Muscle of back (tissue), 11 donors: ENCODE measurements around the gene ATP10A. TPM values are rescaled to one million over a fixed set of nuclear protein-coding genes. Genes with fewer than 3 reads are reported as not detected.
"Not testable (repeated sequence)": the region's sequence is repeated elsewhere in the genome, so short reads cannot be mapped to it uniquely, and the experiment has no call there.

ENCODE experiments used
- DNase-seq, 3 donors: peaks; one replicate each; pipeline versions ENCODE4 v3.0.0 to v3.0.0-alpha.2; 2013
- polyA plus RNA-seq, 10 donors: library from polyadenylated mRNA; unstranded; fragments of 120-200 nt; gene quantifications; one replicate each; pipeline ENCODE4 v1.2.1, GENCODE V29; 2013; ENCODE audit not compliant: insufficient read length in 10 of 10

The ATP10A gene
- polyA plus RNA-seq, 10 donors: 2.3 to 4.1 (median 2.8) TPM

DNA sequence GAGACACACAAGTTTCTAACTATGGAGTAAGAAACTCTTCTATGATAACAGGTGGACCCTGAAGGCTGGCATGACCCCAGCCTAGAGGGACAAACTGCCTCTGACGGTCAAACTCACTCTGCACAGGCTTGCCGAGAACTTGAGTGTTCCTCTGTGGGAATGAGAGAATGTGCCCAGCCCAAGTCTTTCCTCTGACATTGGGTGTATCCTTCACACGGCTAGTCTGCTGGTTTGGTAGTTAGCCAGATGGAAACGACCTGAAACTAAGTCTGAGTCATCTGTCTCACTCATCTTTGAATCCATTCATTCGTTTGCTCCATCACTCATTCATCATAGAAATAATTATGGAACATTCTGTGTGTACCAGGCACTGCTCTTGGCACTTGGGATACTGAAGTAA, 198.4 kb downstream of the ATP10A start:
- DNase-seq: no peak

DNA sequence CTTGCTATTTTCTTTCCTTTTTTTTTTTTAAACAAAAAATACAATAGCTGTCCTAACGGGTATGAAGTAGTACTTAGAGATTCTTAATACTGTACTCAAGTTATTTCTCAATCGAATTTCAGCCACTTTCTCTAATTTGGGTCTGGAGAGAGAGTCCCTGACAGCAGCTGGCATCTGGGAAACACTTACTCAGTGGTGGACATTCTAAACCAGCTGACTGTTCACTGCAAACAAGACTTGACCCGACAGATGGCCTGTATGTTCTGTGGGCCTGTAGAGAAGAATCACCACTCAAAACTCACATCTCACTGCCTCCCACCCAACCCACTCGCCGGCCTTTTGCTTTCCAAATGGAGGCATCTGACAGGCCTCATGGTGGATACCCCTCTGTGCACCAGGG, 199.6 kb downstream of the ATP10A start:
- no peak for DNase-seq

DNA sequence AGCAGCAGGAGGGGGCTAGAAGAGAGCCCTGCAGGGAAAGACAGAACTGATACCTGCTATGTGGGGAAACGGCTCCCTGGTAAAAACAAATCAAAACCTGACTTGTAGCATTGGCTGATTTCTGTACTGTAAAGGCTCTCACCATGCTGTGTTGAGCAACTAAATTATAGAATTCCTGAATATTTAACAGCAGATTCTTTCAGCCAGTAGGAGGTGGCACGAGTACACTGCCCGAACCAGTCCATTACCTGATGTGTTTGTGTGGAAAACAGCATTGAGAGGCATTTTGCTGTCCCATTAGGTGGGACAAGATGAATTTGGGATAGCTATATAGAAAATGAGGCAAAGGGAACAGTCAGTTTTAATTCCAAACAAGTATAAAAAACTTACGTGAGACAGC, 201.2 kb downstream of the ATP10A start:
- DNase-seq: no peak

DNA sequence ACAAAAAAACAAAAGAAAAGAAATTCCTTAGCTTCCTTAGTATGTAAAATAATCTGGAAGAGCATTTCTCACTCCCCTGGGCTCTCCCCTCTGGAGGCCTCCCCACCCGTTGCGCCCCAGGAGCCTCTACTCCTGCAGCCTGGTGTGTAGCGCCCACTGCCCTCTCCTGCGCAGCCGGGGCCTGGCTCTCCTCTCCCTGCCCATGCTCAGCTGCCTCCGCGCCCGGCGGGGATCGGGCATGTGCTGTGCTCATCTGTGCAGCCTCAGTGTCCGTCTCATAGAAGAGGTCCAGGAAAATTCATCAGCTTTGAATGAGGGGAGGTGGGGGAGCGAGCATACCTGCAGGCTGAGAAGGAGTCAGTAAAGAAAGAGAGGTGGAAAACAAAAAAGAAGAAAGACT, 203.9 kb downstream of the ATP10A start:
- no peak for DNase-seq

DNA sequence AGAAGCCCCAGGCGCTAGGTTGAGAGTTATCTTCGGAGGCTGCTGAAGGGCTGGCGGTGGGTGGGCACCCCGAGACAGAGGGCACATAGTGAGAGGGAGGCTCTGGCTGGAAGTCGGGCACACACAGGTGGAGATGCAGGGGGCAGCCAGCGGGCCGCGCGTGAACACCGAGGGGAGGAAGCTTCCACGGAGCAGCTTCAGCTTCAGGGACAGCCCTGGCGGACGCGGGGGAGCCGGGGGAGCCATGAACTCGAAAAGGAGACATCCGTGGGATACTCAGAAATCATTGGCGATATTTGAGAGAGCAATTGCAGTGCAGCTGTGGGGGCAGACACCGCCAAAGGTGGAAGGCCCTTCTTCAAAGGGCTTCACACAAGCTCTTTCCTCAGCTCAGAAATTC, 204.6 kb downstream of the ATP10A start:
- DNase-seq: no peak

DNA sequence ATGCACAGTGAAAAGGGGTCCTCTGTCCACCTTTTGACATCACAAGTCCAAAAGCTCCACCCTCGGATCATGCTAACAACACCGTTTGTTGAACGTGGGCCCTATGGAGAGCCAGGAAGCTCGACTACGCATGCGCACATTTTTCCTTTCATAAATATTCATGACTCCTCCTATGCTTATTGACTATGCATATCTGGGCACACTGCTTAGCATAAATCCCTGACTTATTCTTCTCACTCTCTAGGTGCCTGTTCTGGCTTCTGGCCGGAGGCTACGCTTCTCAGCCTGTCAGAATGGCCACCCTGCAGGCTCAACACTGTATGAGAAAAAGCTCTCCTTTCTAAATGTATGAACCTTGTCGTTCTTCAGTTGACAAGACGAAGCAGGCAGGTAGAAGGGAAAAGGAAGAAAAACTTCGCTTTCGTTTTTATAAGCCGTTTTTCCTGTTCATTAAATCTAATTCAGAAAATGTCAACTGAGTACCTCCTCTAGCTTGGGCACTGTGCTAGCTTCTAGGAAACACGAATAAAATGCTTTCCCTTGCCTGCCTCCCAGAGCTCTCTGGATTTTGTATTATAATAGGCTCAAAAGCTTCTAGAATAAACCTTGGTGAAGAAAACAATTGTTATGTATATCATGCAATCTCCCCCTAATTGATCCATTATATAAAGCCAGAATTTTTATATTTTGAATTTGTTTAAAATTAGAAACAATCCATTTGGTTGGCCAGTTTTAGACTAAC, 207.7 kb downstream of the ATP10A start:
- no peak for DNase-seq

DNA sequence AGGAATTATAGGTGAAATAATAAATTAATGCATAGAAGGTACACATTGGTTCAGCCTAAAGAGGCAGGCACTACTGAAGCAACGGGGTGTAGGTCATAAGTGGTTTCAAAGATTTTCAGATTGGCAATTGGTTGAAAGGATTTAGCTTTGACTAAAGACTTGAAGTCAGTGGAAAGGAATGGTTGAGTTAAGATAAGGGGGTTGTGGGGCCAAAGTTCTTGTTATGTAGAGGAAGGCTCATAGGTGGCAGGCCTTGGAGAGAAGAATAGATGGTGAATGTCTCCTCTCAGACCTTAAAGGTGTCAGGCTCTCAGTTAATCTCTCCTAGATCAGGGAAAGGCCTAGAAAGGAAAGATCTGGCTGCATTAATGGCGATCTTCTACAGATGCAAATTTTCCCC, 209.8 kb downstream of the ATP10A start:
- DNase-seq: no peak

DNA sequence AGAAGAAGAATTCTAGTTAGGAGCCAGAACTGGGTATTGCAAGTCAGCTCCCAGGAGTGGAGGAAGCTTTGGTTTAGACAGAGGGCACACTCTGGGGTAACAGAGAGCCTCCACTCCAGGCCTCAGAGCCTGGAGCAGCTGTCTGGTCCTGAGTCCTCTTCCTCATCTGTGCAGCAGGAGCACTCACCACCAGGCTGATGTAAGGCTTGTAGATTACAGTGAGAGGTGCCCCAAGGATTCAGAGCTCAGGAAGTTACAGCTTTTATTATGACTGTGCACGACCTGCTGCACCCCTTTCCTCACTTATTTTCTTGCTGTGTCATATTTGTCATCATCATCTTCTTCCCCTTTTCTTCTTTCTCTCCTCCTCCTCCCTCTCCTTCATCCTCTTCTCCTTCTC, 210.4 kb downstream of the ATP10A start:
- no peak for DNase-seq

DNA sequence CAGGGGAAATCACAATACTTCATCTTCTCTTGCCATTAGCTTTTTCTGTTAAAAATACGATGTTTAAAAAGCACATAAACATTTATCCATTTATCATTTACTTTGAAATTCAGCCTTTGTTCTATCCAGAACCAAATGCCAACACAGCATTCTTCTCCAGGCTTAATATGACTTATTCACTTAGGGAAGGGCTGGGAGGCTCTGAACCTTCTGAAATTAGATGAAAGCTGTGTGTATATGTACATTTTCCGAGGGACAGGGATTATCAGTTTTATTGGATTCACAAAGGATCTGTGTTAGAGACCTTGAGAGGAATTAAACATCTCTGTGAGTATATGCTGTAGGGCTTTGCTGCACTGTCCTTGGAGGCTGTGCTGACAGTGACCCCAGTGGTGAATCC, 213.7 kb downstream of the ATP10A start:
- no peak for DNase-seq

DNA sequence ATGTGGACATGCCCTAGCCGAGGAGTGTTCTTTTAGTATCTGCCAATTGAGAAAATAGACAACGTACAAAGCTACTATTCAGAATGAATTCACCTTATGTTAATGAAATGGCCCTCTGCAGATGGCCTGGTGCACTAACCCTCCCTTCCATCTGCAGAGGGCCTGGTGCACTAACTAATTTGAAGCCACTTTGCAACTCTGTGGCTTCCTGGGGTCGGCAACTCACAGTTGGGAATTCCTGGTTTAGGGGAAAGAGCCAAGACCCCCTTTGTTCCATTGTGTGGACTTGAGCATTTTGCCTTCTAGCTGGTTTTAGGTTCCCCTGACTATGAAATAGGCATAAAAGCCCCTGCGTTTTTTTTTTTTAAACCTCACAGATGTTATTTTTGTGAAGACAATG, 220.0 kb downstream of the ATP10A start:
- no peak for DNase-seq

DNA sequence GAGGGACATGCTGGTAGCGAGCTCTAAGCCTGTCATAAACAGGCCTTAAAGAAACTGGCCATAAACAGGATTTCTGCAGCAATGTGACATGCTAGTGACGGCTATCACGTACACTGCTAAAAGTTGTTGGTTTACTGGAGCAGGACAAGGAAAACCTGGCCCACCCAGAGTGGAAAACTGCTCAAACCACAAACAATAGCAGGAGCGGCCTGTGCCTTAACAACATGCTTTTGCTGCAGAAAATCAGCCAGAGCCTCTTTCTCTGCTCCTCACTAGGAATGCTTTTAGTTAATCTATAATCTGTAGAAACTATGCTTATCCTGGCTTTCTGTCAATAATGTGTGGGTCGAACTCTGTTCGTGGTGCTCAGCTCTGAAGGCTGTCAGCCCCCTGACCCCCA, 221.4 kb downstream of the ATP10A start:
- no peak for DNase-seq

DNA sequence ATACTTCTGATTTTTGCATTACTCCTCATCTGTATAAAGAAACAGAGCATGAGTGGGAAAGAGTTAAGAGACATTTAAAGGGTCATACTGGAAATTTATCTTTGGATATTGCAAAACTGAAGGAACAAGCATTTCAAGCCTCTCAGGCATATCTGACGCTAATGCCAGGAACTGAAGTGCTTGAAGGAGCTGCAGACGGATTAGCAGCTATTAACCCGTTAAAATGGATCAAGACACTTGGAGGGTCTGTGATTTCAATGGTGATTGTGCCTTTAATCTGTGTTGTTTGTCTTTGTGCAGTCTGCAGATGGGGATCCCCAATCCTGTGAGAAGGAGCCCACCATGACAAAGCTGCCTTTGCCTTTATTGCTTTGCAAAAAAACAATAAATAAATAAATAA, 221.8 kb downstream of the ATP10A start:
- DNase-seq: no peak

DNA sequence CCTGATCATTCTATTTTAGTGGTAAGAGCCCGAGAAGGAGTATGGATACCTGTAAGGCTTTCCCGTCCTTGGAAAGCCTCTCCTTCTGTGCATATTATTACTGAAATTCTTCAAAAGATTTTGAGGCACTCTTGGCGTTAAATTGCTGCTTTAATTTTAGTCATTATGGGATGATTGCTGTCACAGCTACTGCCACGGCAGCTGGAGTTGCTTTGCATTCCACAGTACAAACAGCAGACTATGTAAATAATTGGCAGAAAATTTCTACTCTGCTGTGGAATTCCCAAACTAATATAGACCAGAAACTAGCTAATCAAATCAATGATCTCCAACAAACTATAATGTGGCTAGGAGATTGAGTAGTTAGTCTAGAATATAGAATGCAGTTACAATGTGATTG, 222.2 kb downstream of the ATP10A start:
- not testable (repeated sequence) for DNase-seq

DNA sequence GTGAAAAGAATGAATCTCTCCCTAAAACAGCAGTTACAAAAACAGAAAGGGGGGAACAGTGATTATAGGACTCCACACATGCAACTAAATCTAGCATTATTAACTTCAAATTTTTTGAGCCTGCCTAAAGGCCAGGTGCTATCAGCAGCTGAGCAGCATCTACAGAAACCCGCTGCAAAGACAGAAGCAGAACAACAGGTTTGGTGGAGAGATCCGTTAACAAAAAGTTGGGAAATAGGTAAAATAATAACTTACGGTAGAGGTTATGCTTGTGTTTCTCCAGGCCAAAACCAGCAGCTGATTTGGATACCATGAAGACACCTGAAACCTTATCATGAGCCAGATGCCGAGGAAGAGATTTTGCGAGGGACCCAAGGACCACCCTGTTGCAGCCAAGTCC, 222.7 kb downstream of the ATP10A start:
- DNase-seq: no peak

DNA sequence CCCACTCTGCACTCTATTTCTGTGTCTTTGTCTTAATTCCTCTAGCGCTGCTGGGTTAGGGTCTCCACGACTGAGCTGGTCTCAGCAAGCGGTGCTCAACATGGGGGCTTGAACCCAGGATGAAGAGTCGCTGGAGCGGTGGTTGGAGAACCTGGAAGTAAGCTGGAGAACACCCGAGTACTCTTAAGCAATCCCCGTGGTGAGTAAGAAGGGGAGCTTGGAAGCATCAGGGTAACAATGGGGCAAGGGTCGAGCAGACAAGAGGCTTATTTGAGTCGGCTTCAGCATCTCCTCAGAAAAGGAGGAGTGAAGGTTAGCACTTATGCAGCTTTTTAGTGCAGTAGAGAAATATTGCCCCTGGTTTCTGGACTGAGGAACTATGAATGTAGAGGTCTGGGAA, 226.6 kb downstream of the ATP10A start:
- DNase-seq: not testable (repeated sequence)

DNA sequence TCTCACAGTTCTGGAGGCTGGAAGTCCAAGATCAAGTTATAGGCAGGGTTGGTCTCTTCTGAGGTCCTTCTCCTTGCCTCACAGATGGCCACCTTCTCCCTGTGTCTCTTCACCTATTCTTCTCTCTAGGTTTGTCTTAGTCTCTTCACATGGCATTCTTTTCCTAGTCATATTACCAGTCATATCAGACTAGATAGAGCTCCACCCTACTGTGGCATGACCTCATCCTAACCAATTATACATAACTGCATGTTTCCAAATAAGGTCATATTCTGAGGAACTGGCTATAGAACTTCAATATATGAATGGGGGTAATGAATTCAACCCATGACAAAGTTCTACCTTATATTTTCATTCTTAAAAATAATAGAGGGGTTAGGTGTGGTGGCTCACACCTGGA, 227.9 kb downstream of the ATP10A start:
- no peak for DNase-seq

DNA sequence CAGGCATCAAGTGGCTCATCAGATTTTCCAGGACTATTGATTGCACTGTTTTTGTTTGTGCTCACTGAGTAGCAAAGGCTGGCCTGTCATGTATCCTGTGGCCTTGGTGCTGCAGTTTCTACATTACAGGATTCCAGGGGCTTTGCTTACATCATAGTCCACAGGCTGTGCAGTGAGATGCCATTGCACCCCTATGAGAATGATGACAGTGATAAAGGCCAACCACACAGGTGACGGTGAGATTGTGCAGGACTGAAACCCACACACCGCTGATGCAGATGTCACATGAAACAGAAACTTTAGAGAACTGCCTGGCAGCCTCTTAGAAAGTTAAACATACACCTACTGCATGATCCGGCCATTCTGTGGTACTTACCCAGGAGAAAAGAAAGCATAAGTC, 229.3 kb downstream of the ATP10A start:
- DNase-seq: no peak

DNA sequence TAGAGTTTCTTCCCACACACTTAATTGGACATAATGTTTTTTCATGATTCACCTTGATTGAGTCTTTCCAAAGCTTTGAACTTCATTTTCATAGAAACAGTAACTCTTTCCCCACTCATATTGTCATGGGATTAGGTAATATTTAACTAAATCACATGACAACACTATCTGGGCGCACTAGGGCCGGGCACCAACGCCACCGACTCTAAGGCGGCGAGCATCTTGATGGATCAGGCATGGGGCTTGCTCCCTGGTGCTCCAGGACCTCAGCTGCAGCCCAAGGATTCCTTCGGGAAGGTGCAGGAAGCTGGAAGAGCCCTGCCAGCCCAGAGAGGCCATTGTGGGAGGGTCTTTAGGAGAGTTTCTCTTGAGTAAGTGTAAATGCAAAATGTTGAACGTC, 231.2 kb downstream of the ATP10A start:
- no peak for DNase-seq
